ENCODE data around the gene SLC66A1.

DNA sequence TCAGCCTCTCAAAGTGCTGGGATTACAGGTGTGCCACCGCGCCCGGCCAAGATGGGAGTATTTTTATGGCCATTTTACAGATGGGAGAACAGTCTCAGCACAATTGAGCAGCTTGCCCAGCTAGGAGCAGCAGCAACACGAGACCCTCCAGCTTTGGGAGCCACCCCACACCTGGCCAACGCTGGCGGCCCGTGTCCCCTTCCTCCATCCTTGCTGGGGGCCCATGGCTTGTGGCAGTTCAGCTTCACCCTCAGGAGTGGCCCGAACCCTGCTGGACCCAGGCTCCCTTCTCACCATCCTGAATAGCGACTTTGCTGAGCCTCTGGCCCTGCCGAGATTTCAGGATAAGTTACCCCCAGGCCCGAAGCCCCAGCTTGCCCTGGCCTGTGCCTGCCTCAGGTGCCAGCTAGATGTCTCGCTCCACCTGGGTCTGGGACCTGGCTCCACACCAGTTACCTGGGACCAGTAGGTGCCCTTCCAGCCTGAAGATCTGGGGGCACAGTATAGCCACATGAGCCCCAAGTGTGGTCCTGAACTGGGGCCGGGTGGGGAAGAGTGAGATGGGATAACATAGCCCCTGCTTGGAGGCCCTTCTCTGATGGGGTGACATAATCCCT lies 19.2 kb downstream of the SLC66A1 start:
- TF ChIP-seq CTCF (IDR thresholded peaks at IDR 0.05) (no peak), POLR2A (IDR thresholded peaks at IDR 0.05) (no peak)

All from prostate gland (tissue), 2 donors.